Measurements from ENCODE around the gene CHERP. TPM values are rescaled to one million over a fixed set of nuclear protein-coding genes. Genes with fewer than 3 reads are reported as not detected.
A peak's percentile ranks its signal among the peaks of the same experiment; 100 is the strongest.
"Not testable (repeated sequence)": the region's sequence is repeated elsewhere in the genome, so short reads cannot be mapped to it uniquely, and the experiment has no call there.

Gene CHERP
- total and polyA plus RNA-seq, 2 donors, result 2.5 to 25.4 TPM

DNA sequence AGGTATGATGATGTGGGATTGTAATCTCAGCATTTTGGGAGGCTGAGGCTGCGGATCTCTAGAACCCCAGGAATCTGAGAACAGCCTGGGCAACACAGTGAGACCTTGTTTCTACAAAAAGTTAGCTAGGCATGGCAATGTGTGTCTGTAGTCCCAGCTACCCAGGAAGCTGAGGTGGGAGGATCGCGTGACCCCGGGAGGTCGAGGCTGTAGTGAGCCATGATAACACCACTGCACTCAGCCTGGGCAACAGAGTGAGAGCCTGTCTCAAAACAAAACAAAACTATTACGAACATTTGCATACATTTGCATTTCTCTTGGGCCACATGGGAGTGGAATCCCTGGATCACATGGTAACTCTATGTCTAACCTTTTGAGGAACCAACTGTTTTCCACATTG is 44.4 kb downstream of the CHERP start:
- H3K36me3 ChIP-seq (ENCODE audit: control insufficient read depth in 2 of 2, insufficient read depth in 2 of 2, low read length in 1 of 2), result peaks cover 5 to 8% of the 10 kb centered on the region in 2 donors
- peaks cover 7 to 11% of the 10 kb centered on the region in 2 donors for H3K4me1 ChIP-seq (ENCODE audit: control insufficient read depth in 2 of 2, insufficient read depth in 2 of 2, low read length in 2 of 2)
- H3K9me3 ChIP-seq (ENCODE audit: control insufficient read depth in 2 of 2, insufficient read depth in 1 of 2, low read length in 1 of 2), result no peaks in the 10 kb centered on the region
- no peaks in the 10 kb centered on the region for H3K27me3 ChIP-seq (ENCODE audit: control insufficient read depth in 2 of 2, insufficient read depth in 1 of 2, low read length in 1 of 2)
- no peak for DNase-seq (ENCODE audit: low read depth in 6 of 9, low spot score in 9 of 9)
- 98% methylated on average over 6 of the region's 6 CpGs for WGBS
- H3K27ac ChIP-seq (ENCODE audit: low read depth in 1 of 2, low read length in 1 of 2), result no peak overlapping the region
- H3K4me3 ChIP-seq (ENCODE audit: low read length in 2 of 2), result no peak overlapping the region

DNA sequence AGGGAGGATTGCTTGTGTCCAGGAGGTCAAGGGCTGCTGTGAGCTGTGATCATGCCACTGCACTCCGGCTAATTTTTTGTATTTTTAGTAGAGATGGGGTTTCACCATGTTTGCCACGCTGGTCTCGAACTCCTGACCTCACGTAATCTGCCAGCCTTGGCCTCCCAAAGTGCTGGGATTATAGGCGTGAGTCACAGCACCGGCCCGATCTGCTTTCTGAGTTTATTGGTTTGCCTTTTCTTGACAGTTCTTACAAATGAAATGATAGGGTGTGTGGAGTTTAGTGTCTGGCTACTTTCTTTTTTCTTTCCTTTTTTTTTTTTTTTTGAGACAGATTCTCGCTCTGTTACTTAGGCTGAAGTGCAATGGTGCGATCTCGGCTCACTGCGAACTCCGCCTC is 45.2 kb downstream of the CHERP start:
- no peaks in the 10 kb centered on the region for H3K9me3 ChIP-seq (ENCODE audit: control insufficient read depth in 2 of 2, insufficient read depth in 1 of 2, low read length in 1 of 2)
- H3K27ac ChIP-seq (ENCODE audit: low read depth in 1 of 2, low read length in 1 of 2), result no peak overlapping the region
- no peak for DNase-seq (ENCODE audit: low read depth in 6 of 9, low spot score in 9 of 9)
- WGBS, result 96% methylated on average over 12 of the region's 12 CpGs
- peaks cover 7 to 11% of the 10 kb centered on the region in 2 donors for H3K4me1 ChIP-seq (ENCODE audit: control insufficient read depth in 2 of 2, insufficient read depth in 2 of 2, low read length in 2 of 2)
- no peak overlapping the region for H3K4me3 ChIP-seq (ENCODE audit: low read length in 2 of 2)
- H3K36me3 ChIP-seq (ENCODE audit: control insufficient read depth in 2 of 2, insufficient read depth in 2 of 2, low read length in 1 of 2), result peaks cover 3 to 8% of the 10 kb centered on the region in 2 donors
- no peaks in the 10 kb centered on the region for H3K27me3 ChIP-seq (ENCODE audit: control insufficient read depth in 2 of 2, insufficient read depth in 1 of 2, low read length in 1 of 2)

DNA sequence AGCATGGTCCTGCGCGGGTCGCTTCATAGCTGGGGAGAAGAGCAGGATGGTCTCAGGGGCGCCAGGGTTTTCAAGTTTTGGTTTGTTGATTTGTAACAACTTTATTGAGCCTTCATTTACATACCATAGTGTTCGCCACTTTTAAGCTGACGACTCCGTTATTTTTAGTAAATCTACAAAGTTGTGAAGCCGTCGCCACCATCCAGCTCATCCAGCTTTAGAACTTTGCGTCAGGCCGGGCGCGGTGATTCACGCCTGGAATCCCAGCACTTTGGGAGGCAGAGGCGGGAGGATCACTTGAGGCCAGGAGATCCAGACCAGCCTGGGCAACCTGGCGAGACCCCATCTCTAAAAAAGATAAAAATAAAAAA is 45.6 kb downstream of the CHERP start:
- DNase-seq (ENCODE audit: low read depth in 6 of 9, low spot score in 9 of 9), result peak in 1 of 9 donors; percentile 9
- 43% methylated on average over 16 of the region's 16 CpGs for WGBS
- no peaks in the 10 kb centered on the region for H3K27me3 ChIP-seq (ENCODE audit: control insufficient read depth in 2 of 2, insufficient read depth in 1 of 2, low read length in 1 of 2)
- peaks cover 3 to 8% of the 10 kb centered on the region in 2 donors for H3K36me3 ChIP-seq (ENCODE audit: control insufficient read depth in 2 of 2, insufficient read depth in 2 of 2, low read length in 1 of 2)
- peaks cover 7 to 11% of the 10 kb centered on the region in 2 donors for H3K4me1 ChIP-seq (ENCODE audit: control insufficient read depth in 2 of 2, insufficient read depth in 2 of 2, low read length in 2 of 2)
- no peaks in the 10 kb centered on the region for H3K9me3 ChIP-seq (ENCODE audit: control insufficient read depth in 2 of 2, insufficient read depth in 1 of 2, low read length in 1 of 2)
- peak overlapping the region; percentile 59 to 68 for H3K4me3 ChIP-seq (ENCODE audit: low read length in 2 of 2)
- H3K27ac ChIP-seq (ENCODE audit: low read depth in 1 of 2, low read length in 1 of 2), result no peak overlapping the region

DNA sequence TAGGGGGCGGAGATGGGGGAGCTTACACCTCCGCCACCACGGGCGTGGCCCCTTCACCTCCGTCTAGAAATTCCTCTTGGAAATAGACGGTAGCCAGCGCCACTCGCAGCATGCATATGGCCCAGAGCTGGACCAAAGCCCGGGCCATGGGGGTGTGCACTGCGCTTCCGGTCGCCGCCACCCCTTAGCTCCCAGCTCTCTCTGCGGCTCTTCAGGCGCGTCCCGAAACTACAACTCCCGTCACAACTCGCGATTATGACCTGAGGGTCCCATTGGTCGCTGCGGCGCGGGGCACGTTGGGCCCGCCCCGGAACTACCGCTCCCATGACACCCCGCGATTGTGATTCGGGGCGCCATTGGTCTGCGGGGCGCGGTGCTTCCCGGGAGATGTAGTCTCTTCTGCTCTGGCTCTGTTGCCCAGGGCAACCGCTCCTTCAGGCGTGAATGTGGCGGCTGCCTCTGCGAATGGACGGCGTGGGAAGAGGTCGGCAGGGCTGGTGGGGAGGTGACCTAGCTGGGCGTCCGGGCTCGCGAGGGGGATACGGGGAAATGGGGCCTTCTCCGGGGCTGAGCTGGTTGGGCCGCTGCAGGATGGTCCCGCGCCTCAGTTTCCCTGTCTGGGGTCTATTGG is 46.1 kb downstream of the CHERP start, which contains the start of the genes C19orf44 and CALR3:
Gene C19orf44 (plus strand): TSS at position 413 of the 631 bp plus-strand sequence. CDS start 4,399 bp downstream, outside the sequence.
Gene CALR3 (minus strand): TSS at position 186 of the 631 bp plus-strand sequence. CDS start 38 bp downstream, at position 148.
- H3K4me3 ChIP-seq (ENCODE audit: low read length in 2 of 2), result peak within 1 kb of the TSS; percentile 59 to 68
- H3K27ac ChIP-seq (ENCODE audit: low read depth in 1 of 2, low read length in 1 of 2), result peak within 1 kb of the TSS in 1 of 2 donors; percentile 26
- H3K4me1 ChIP-seq (ENCODE audit: control insufficient read depth in 2 of 2, insufficient read depth in 2 of 2, low read length in 2 of 2), result peaks cover 7 to 11% of the 10 kb centered on the region in 2 donors
- no peaks in the 10 kb centered on the region for H3K9me3 ChIP-seq (ENCODE audit: control insufficient read depth in 2 of 2, insufficient read depth in 1 of 2, low read length in 1 of 2)
- H3K36me3 ChIP-seq (ENCODE audit: control insufficient read depth in 2 of 2, insufficient read depth in 2 of 2, low read length in 1 of 2), result peaks cover 3 to 5% of the 10 kb centered on the region in 2 donors
- under 1% methylated on average over 52 of the region's 52 CpGs for whole genome bisulfite sequencing
- DNase-seq (ENCODE audit: low read depth in 6 of 9, low spot score in 9 of 9), result peak; percentile 90 to 99 (median 97)
- no peaks in the 10 kb centered on the region for H3K27me3 ChIP-seq (ENCODE audit: control insufficient read depth in 2 of 2, insufficient read depth in 1 of 2, low read length in 1 of 2)

DNA sequence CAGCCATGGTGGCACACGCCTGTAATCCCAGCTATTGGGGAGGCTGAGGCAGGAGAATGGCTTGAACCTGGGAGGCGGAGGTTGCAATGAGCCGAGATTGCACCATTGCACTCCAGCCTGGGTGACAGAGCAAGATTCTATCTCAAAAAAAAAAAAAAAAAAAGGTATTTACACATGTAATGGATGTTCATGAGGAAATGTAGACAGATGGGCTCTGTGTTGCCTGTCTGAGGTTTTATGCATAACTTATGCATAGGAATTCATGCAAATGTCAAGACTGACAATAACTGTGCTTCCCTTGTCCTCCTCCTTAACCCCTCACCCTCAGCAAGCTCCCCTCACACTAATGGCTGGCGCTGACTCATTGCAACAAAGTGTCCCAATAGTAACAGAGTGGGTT is 55.8 kb downstream of the CHERP start:
- not testable (repeated sequence) for DNase-seq (ENCODE audit: low read depth in 6 of 9, low spot score in 9 of 9); H3K4me3 ChIP-seq (ENCODE audit: low read length in 2 of 2); H3K27ac ChIP-seq (ENCODE audit: low read depth in 1 of 2, low read length in 1 of 2); H3K9me3 ChIP-seq (ENCODE audit: control insufficient read depth in 2 of 2, insufficient read depth in 1 of 2, low read length in 1 of 2); H3K36me3 ChIP-seq (ENCODE audit: control insufficient read depth in 2 of 2, insufficient read depth in 2 of 2, low read length in 1 of 2); H3K27me3 ChIP-seq (ENCODE audit: control insufficient read depth in 2 of 2, insufficient read depth in 1 of 2, low read length in 1 of 2); H3K4me1 ChIP-seq (ENCODE audit: control insufficient read depth in 2 of 2, insufficient read depth in 2 of 2, low read length in 2 of 2)
- WGBS, result 98% methylated on average over 4 of the region's 4 CpGs

DNA sequence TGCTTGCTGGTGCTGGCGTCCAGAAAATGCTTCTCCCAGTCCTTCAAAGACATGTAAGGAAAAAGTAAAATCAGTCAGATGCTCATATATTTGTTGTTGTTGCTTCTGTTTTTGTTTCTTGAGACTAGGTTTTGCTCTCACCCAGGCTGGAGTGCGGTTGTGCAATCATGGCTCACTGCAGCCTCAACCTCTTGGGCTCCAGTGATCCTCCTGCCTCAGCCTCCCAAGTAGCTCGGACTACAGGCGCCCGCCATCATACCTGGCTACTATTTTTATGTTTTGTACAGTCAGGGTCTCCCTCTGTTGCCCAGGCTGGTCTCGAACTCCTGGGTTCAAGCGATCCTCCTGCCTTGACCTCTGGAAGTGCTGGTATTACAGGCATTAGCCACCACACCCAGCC is 59.5 kb downstream of the CHERP start:
- Histone ChIP-seq H3K4me1 (ENCODE audit: control insufficient read depth in 2 of 2, insufficient read depth in 2 of 2, low read length in 2 of 2) (no peaks in the 10 kb centered on the region), H3K36me3 (ENCODE audit: control insufficient read depth in 2 of 2, insufficient read depth in 2 of 2, low read length in 1 of 2) (no peaks in the 10 kb centered on the region), H3K4me3 (ENCODE audit: low read length in 2 of 2) (no peak overlapping the region), H3K27me3 (ENCODE audit: control insufficient read depth in 2 of 2, insufficient read depth in 1 of 2, low read length in 1 of 2) (no peaks in the 10 kb centered on the region), H3K9me3 (ENCODE audit: control insufficient read depth in 2 of 2, insufficient read depth in 1 of 2, low read length in 1 of 2) (no peaks in the 10 kb centered on the region), H3K27ac (ENCODE audit: low read depth in 1 of 2, low read length in 1 of 2) (no peak overlapping the region)
- 83% methylated on average over 7 of the region's 7 CpGs for WGBS
- no peak for DNase-seq (ENCODE audit: low read depth in 6 of 9, low spot score in 9 of 9)

DNA sequence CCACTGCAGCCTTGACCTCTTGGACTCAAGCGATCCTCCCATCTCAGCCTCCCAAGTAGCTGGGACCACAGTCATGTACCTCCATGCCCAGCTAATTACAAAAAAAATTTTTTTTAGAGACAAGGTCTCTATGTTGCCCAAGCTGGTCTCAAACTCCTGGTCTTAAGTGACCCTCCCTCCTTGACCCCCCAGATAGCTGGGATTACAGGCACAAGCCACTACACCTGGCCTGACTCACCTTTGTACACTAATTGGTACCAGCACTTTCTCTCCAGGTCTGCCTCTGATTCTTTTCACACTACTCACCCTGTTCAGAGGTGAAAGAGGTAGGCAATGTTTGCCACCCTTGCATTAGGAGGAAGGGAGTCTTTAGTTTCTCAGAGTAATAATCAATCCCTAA is 64.9 kb downstream of the CHERP start:
- no peaks in the 10 kb centered on the region for H3K36me3 ChIP-seq (ENCODE audit: control insufficient read depth in 2 of 2, insufficient read depth in 2 of 2, low read length in 1 of 2)
- peaks cover 0 to 6% of the 10 kb centered on the region in 2 donors for H3K9me3 ChIP-seq (ENCODE audit: control insufficient read depth in 2 of 2, insufficient read depth in 1 of 2, low read length in 1 of 2)
- no peak overlapping the region for H3K27ac ChIP-seq (ENCODE audit: low read depth in 1 of 2, low read length in 1 of 2)
- no peaks in the 10 kb centered on the region for H3K27me3 ChIP-seq (ENCODE audit: control insufficient read depth in 2 of 2, insufficient read depth in 1 of 2, low read length in 1 of 2)
- H3K4me3 ChIP-seq (ENCODE audit: low read length in 2 of 2), result no peak overlapping the region
- H3K4me1 ChIP-seq (ENCODE audit: control insufficient read depth in 2 of 2, insufficient read depth in 2 of 2, low read length in 2 of 2), result peaks cover 1 to 2% of the 10 kb centered on the region in 2 donors
- no peak for DNase-seq (ENCODE audit: low read depth in 6 of 9, low spot score in 9 of 9)
- WGBS, result 98% methylated on average over 1 of the region's 1 CpG

DNA sequence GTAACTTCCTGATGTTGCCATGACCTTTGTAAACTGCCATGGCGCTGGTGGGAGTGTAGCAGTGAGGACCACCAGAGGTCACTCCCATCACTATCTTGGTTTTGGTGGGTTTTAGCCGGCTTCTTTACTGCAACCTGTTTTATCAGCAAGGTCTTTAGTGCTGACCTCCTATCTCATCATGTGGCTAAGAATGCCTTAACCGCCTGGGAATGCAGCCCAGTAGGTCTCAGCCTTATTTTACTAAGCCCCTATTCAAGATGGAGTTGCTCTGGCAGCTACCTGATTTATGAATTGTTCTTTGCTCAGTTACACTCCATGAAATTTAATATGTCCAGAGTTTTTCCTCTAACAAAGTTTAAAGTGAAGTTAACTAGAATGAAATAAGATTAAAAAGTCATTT is 65.8 kb downstream of the CHERP start:
- no peak for DNase-seq (ENCODE audit: low read depth in 6 of 9, low spot score in 9 of 9)
- WGBS, result 92% methylated on average over 3 of the region's 3 CpGs
- Histone ChIP-seq H3K27ac (ENCODE audit: low read depth in 1 of 2, low read length in 1 of 2) (no peak overlapping the region), H3K36me3 (ENCODE audit: control insufficient read depth in 2 of 2, insufficient read depth in 2 of 2, low read length in 1 of 2) (no peaks in the 10 kb centered on the region), H3K4me3 (ENCODE audit: low read length in 2 of 2) (no peak overlapping the region), H3K4me1 (ENCODE audit: control insufficient read depth in 2 of 2, insufficient read depth in 2 of 2, low read length in 2 of 2) (peaks cover 3 to 4% of the 10 kb centered on the region in 2 donors), H3K27me3 (ENCODE audit: control insufficient read depth in 2 of 2, insufficient read depth in 1 of 2, low read length in 1 of 2) (no peaks in the 10 kb centered on the region), H3K9me3 (ENCODE audit: control insufficient read depth in 2 of 2, insufficient read depth in 1 of 2, low read length in 1 of 2) (peaks cover 0 to 10% of the 10 kb centered on the region in 2 donors)

DNA sequence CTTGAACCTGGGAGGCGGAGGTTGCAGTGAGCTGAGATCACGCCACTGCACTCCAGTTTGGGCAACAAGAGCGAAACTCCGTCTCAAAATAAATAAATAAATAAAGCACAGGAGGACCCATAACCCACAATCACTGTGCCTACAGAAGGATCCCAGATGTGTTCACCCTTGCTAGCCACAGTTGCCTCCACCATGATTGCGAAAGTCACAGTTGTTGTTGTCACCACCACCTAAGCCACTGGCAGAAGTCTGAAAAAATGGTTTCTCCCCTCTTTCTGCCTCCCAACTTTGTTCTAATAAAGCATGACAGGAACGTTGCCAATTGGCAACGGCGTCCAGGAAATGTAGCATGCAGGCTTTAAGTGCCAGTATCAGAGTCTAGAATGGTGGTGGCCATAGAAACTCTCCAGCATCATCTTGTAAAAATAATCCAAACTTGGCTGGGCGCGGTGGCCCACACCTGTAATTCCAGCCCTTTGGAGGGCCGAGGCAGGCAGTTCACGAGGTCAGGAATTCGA is 68.3 kb downstream of the CHERP start:
- no peaks in the 10 kb centered on the region for H3K27me3 ChIP-seq (ENCODE audit: control insufficient read depth in 2 of 2, insufficient read depth in 1 of 2, low read length in 1 of 2)
- H3K9me3 ChIP-seq (ENCODE audit: control insufficient read depth in 2 of 2, insufficient read depth in 1 of 2, low read length in 1 of 2), result peaks cover 0 to 10% of the 10 kb centered on the region in 2 donors
- DNase-seq (ENCODE audit: low read depth in 6 of 9, low spot score in 9 of 9), result no peak
- 95% methylated on average over 13 of the region's 13 CpGs for WGBS
- peaks cover 9 to 10% of the 10 kb centered on the region in 2 donors for H3K4me1 ChIP-seq (ENCODE audit: control insufficient read depth in 2 of 2, insufficient read depth in 2 of 2, low read length in 2 of 2)
- H3K36me3 ChIP-seq (ENCODE audit: control insufficient read depth in 2 of 2, insufficient read depth in 2 of 2, low read length in 1 of 2), result no peaks in the 10 kb centered on the region
- H3K27ac ChIP-seq (ENCODE audit: low read depth in 1 of 2, low read length in 1 of 2), result no peak overlapping the region
- no peak overlapping the region for H3K4me3 ChIP-seq (ENCODE audit: low read length in 2 of 2)
